ENCODE results near the gene DCLRE1B.
"Not testable (repeated sequence)": the region's sequence is repeated elsewhere in the genome, so short reads cannot be mapped to it uniquely, and the experiment has no call there.

DCLRE1B gene

GRCh38 chr1:113928187-113928930, 23.2 kb downstream of the DCLRE1B start:
- DNase-seq, result no peak

DNA sequence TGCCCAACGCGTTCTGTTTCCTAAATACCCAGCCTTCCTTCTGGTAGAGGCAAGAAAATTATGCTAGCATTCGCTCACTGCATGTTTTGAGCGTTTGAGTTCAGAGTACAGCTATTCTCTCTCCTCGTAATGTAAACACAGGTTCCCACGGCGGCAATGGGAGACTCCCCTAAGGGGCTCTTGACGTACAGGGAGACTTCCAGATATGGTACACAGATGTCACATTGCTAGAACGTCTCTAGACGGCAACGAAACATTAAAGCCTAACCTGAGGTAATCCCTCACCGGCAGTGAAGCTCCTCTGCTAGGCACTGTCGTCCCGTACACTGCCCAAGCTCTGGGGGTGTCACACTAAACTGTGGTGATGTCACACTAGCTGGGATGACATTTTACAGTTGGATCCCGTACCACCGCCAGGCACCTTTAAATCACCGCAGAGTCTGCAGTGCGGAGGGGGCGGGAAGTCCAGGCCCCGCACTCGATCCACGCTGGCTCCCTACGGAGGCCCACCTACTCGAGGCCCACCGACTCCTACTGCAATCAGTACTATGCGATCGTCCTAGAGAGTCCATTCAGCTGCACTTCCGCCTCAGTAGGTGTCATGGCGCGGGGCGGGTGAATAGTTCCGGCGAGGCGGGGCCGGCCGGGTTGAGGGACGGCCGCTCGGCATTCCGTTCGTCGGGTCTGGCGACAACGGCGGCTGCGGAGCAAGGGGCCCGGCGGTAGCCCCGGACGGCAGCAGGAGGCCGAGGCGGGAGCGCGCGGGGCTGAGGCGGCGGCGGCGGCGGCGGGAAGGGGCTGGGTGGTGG, 24.0 kb downstream of the DCLRE1B start, which contains the start of gene HIPK1:
Gene HIPK1, plus strand, starts transcription at position 384 of the 809 bp plus-strand sequence.
- peak; percentile 90 for DNase-seq

DNA sequence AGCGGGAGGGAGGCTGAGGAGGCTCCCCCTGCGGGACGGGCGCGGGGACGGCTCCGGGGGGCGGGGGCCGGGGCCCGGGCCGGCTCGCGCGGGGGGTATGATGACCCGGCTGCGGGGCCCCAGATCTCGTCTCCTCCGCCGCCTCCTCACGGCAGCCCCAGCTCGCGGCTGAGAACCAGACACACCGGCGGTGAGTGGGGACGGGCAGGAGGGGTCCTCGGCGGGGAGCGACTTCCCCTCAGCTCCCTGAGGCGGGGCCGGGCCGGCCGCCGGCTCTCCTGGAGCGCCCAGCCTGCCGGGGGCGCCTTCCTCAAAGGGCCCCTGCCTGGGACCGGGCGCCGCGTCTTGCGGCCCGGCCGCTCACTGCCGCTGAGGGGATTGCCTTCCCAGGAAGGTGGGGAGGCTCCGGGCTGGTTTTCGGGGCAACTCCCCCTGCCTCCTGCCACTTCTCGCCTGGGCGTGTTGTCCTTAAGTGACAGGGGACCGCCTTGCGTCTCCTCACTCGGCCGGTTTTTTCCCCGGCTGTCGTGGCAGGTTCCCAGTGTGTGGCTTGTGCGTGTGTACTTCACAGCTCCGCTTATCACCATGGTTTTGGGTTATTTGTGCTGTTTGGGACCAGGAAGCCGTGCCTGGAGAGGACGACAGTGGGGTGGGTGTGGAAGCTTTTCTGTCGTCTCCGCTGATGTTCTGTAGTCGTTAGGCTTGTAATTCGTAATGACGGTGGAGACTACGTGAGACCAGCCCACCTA, 24.8 kb downstream of the DCLRE1B start:
- peak; percentile 86 for DNase-seq

DNA sequence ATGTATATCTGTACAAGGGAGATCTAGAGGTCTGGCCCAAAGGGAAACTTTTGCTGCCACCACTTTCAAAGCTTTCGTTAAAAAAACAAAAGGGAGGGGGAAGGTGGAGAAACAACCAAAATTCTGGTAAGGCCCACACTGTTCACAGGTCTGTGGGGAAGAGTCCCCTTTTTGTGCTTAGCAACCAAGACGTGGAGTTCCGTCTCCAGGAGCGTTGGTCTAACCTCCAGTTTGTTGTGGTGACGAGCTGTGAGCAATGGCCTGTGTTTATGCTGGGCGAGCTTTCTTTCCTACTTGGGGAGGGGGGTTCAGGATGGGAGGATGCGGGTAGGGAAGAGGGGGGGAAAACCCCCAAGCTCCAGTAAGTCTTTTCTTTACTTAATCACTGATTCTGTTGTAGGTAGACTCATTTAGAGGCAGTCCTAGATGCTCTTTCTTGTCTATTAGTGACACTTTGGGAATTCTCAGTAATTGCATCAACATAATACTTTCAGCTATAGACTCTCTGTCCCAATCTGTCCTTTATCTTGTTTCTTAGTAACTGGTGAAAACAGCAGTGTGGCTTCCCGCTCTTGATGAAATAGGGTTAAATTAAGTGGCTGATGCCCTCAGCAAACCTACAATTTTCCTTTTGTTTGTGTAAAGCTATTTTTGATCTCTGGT, 25.5 kb downstream of the DCLRE1B start:
- DNase-seq, result peak; percentile 88

- no peak for DNase-seq
Observed at GRCh38 chr1:113931451-113931851, 26.3 kb downstream of the DCLRE1B start.

DNA sequence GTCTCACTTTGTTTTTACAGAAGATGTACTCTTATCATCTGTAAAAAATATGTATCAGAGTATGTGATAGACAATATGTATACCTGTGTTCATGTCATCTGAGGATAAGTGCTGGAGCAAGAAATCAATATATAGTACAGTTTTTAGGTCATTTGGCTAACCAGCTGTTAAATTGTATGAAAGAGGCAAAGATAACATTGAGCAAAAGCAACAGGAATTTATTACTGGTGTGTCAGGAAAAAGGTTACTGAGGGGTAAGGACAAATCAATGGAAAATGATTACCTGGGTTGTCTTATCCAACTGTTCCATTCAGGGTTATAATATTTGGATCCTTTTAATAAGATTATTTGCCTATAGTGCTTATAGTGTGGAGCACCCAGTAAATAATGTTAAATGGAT, 28.9 kb downstream of the DCLRE1B start:
- no peak for DNase-seq

- DNase-seq, result no peak
Observed at GRCh38 chr1:113934511-113935055, 29.5 kb downstream of the DCLRE1B start.

- DNase-seq, result no peak
Observed at GRCh38 chr1:113935176-113935575, 30.1 kb downstream of the DCLRE1B start.

DNA sequence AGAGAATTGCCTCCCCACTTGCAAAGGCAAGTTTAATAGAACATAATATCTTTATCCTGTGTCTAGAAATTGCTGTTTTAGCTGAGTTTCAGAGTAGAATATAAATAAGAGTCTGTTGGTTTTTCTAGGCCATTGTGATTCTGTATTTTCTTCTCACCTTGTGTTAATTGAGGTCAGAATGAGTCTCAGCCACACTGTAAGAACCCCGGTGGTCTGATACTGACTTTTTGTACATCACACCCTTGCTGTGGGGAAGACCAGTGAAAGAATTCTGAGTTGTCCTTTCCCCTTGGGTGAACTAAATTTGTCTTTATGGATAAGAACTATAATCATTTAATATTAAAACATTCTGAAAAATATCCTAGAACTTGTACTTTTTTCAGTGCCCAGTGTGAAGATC, 30.8 kb downstream of the DCLRE1B start:
- DNase-seq, result no peak

DNA sequence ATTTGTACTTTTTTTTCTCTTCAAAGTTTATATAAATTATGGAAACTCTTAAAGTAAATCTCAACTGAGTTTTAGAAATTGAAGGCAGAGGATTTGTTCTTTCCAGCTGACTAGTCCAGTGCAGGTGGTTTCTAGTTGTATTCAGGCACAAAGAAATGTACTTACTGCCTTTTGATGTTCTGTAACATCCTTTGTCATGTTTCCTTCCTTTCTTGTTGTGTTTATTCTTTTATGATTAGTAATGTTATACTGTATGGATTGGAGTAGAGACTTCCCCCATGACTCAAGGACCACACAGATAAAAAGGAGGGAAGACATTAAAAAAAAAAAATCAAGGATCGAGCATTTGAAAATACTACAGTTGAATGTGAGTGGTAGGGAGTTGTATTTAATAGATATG, 32.0 kb downstream of the DCLRE1B start:
- no peak for DNase-seq

GRCh38 chr1:113938192-113938591, 33.1 kb downstream of the DCLRE1B start:
- no peak for DNase-seq

DNA sequence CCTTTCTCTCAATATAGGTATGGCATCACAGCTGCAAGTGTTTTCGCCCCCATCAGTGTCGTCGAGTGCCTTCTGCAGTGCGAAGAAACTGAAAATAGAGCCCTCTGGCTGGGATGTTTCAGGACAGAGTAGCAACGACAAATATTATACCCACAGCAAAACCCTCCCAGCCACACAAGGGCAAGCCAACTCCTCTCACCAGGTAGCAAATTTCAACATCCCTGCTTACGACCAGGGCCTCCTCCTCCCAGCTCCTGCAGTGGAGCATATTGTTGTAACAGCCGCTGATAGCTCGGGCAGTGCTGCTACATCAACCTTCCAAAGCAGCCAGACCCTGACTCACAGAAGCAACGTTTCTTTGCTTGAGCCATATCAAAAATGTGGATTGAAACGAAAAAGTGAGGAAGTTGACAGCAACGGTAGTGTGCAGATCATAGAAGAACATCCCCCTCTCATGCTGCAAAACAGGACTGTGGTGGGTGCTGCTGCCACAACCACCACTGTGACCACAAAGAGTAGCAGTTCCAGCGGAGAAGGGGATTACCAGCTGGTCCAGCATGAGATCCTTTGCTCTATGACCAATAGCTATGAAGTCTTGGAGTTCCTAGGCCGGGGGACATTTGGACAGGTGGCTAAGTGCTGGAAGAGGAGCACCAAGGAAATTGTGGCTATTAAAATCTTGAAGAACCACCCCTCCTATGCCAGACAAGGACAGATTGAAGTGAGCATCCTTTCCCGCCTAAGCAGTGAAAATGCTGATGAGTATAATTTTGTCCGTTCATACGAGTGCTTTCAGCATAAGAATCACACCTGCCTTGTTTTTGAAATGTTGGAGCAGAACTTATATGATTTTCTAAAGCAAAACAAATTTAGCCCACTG, 35.5 kb downstream of the DCLRE1B start:
- peak; percentile 50 for DNase-seq

DNA sequence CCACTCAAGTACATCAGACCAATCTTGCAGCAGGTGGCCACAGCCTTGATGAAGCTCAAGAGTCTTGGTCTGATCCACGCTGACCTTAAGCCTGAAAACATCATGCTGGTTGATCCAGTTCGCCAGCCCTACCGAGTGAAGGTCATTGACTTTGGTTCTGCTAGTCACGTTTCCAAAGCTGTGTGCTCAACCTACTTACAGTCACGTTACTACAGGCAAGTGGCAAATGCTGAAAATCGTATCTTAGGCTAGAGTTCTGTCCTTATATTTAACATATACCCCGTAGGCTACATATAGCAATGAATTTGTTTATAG, 36.1 kb downstream of the DCLRE1B start:
- DNase-seq, result no peak

DNA sequence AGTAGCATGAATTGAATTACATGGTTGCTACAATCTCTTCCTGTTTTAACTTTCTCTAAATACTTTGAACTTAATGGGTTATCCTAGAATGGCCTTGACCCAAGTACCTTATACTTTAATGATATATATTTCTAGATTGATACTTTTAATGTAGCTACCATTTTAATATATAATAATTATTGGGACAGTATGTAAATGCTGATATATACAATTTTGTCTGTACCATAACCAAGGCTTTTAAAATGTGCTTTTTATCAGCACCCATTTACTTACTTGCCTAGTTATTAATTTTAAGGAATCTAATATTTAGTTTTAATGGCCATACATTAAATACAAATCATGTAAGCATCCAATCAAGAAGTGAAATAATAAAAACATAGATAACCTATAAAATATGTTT, 37.4 kb downstream of the DCLRE1B start:
- DNase-seq, result no peak

GRCh38 chr1:113943028-113943811, 38.1 kb downstream of the DCLRE1B start:
- DNase-seq, result no peak

DNA sequence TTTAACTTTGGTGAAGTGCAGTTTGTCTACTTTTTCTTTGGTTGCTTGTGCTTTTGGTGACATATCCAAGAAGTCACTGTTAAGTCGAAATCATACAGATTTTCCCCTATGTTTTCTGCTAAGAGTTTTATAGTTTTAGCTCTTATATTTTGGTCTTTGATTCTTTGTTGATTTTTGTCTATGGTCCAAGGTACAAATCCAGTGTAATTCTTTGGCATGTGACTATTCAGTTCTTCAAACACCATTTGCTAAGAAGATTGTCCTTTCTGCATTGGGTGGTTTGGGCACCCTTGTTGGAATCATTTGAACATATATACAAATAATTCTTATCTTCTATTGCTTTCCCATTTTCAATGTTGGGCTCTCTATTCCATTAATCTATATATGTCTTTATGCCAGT, 40.2 kb downstream of the DCLRE1B start:
- DNase-seq, result no peak

GRCh38 chr1:113946112-113946511, 41.0 kb downstream of the DCLRE1B start:
- no peak for DNase-seq

GRCh38 chr1:113946678-113947387, 41.7 kb downstream of the DCLRE1B start:
- DNase-seq, result no peak

- DNase-seq, result no peak
Observed at GRCh38 chr1:113947388-113948107, 42.4 kb downstream of the DCLRE1B start.

- not testable (repeated sequence) for DNase-seq
Observed at GRCh38 chr1:113948151-113948550, 43.0 kb downstream of the DCLRE1B start.

Measured in CD4-positive, alpha-beta T cell treated with Interferon gamma for 1 hour (primary cell).